NCI-H187 treated with DMSO at 0.1 percent for 48 hours (cell line): ENCODE measurements around the gene S100A10.

Source experiments
- DNase-seq: peaks from one replicate; lab custom pipeline; 2025; lab: John Stamatoyannopoulos, UW

Gene S100A10

DNA sequence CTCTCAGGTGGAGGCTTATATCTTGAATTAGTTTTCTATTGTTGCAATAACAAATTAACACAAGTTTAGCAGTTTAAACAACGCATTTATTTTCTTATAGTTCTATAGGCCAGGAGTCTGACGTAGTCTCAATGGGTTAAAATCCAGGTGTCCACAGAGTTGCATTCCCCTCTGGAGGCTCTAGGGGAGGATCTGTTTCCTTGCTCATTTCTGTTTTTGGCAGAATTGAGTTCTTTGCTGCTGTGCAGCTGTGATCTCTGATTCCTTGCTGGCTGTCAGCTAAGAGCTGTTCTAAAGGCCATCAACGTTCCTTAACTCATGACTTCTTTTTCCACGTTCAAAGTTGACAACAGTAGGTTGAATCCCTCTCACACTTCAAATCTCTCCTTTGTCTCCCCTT lies 31.8 kb downstream of the S100A10 start:
- DNase-seq: no peak

GRCh38 chr1:151960780-151961513 lies 32.7 kb downstream of the S100A10 start:
- no peak for DNase-seq

DNA sequence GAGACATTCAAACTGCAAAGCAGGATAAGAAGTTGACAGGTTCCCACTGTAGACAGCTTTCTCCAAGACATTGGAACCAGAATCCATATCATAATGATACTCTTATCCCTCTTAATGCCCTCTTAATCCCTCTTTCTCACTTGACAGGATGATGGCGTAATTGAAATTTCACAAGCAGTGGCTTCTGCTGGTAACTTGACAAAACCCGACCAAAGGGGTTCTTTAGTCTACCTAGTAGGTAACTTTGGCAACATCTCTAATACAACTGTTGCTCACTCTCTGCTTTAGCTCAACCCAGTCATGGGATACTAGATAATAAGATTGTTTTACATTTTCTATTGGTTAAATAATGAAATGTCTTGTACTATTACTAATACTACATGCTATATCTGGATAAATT lies 34.7 kb downstream of the S100A10 start:
- DNase-seq: no peak

GRCh38 chr1:151956957-151957497 lies 36.6 kb downstream of the S100A10 start:
- no peak for DNase-seq

DNA sequence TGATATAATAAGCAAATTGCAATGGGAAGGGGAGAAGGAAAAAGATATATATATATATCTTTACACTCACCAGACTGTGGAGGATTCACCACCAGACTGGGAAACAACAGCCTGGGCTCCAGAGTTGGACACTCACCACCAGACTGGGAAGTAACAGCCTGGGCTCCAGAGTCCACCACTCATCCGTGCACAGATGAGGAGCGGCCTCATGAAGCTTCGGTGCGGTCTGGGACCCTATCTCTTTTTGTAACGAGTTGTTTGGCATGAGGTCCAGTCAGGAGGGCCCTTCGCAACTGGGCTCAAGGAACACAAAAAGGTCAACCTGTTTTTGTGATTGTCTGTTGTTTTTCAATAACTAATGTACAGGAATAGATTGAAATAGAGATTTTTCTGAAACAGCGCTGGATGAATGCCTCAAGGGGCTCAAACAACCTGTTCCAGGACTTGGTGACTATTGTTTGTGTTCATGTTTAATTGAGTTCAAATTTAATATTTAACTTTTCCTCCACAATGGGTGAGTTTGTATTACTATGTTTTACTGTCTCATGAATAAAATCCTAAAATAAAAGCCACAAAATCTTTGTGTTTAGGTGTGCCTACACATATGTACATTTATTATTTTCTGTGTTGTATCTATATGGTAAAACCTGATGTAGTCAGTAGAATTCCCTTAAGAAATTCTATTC lies 40.1 kb downstream of the S100A10 start:
- DNase-seq: no peak

- no peak for DNase-seq
Observed at GRCh38 chr1:151952811-151953210, 40.8 kb downstream of the S100A10 start.

- no peak for DNase-seq
Observed at GRCh38 chr1:151949371-151950193, 44.1 kb downstream of the S100A10 start.

DNA sequence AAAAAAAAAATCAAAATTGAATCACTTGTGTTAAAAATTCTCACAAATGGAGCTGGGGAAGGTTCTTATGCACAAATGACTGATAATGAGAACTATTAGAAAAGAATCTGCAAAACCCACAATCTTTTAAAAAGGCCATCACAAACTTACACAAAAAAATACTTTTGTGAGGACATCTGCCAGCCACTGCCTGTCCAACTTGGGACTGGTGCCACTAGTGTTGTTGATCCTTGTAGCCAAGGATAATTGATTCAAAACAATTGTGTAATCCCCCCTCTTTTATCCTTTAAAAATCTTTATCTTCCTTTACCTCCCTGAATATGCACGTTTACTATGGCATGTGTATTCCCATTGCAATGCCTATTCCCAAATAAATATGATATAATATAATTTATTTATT lies 45.2 kb downstream of the S100A10 start:
- no peak for DNase-seq

DNA sequence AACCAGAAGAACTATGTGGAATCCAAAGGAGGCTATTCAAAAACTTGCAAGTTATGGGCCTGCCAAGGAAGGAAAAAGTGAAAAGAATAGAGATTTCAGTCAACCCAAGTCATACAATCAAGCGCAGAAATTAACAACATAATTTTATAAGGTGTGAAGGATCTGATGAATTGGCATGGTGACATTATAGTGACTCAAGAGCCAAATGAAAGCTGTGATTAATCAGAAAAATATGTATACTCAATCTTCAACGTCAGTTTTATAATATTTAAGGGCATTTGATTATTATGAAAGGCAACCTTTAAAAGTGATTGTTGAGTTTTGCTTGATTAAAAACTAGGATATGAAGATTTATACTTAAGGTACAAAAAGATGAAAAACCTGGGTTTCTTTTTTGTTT lies 46.5 kb downstream of the S100A10 start:
- no peak for DNase-seq

DNA sequence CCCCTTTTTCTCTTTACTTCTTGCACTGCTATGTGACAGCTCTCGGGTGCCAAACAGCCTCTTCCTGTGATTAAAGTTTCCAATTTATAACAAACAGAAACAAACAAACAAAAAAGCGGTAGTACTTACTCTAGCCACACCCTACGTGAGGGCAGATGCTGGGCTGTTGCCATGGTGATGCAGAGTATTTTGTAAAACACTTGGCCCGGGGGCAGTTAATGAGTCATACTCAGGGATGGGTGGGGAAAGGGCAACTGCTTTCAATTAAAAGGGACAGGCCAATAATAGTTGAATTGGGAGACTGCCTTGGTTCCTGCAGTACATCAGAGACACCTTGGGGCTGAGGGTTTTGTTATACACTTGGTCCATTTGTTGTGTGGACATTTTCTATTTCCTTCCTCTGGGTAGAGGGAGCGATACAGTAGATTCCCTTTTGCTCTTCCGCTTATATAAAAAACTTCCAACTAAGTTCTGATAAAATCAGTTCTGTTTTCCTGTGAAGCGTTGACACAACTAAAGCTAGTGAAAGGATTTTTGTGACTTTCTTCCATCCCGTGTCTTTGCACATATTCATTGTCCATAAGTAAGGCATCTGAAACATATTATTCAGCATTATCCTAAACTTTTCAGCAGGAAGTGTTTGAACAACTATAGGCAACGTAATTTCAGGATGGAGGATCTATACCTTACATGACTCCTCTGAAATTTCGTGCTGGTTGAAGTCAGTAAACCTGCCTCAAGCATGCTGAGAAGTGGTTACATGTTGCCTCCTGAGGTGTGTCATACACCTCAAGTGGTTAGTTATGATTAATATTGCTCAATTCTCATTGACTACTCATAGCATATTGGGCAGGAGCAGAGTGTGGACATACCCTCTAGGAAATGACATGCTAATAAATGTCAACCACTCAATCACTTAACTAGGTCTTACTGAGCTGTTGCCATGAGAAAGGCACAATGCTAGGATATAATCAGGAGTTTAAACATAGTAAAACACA lies 47.6 kb downstream of the S100A10 start:
- no peak for DNase-seq

DNA sequence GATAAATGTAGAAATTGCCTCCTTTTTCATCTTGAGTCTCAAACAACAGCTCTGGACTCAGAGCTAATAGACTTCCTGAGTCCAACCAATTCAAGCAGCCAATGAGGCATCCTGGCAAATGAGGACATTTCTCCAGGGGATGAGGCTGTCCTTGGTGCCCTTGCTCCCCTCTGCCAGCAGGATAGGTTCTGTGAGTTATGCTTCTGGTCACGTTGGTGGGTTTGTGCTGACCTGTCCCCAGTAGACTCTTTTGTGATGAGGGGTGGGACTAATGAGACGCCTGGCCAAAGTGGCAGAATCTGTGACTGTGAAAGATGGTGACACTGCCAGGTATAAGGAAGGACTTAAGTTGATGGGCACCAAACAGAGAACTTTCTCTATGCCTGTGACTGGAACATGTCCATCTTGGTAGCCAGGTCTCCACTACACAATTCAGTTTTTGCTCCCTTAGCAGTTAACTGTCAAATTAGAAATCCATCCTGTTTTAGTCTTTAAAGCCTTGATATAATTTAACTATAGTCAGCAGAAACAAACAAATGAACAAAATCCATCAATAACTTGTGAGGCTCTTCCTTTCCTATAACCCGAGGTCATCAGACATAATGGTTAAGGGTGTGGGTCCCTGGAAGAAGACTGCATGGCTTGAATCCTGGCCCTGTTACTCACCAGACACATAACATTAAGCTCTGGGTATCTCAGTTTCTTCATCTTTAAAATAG lies 48.6 kb downstream of the S100A10 start:
- no peak for DNase-seq

DNA sequence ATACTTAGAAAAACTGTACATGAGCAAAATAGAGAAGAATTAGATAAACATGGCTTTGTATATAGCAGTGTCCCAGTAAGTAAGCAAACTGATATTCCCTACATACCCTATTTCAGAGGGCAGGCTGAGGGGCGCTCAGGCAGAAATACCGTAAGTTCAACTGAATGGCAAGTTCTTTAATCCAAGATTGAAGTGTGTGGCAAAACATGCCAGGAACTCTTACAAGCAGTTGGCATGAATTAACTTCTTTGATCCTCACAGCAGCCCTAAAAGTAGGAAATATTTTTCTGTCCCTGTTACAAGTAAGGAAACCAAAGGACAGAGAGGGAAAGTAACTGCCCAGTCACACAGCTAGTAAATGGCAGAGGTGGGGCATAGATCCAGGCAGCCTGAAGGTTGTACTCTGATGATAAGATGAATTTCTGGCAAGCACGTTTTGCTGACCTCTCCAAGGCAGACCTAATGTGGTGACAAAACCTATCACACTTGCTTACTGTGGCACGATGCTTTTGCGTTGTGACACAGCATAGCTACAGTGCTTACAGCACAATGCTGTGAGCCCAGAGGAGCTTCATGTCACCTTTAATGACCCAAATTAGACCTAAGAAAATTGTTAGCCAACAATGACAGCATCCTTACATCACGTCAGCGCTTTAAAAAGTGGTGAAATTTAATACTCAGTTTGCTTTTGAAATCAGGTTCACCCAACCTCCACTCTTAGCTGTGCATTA lies 49.4 kb downstream of the S100A10 start:
- no peak for DNase-seq

GRCh38 chr1:151943591-151943990 lies 50.1 kb downstream of the S100A10 start:
- no peak for DNase-seq

- DNase-seq: no peak
Observed at GRCh38 chr1:151942882-151943281, 50.8 kb downstream of the S100A10 start.

GRCh38 chr1:151940541-151940940 lies 53.1 kb downstream of the S100A10 start:
- no peak for DNase-seq

DNA sequence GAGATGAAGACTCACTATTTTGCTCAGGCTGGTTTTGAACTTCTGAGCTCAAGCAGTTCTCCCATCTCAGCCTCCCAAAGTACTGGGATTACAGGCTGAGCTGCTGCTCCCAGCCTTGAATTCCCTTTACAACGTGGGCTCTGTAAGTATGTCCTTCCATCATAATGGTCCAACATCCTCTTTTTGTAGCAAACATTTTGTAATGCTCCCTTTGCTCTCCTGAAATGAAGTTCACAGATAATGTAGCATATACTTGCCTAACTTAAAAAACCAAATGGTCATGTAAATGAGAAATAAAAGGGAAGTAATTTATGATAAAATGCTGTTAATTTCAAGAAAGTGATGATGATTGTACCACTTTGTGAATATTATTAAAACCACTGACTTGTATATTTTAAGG lies 53.9 kb downstream of the S100A10 start:
- DNase-seq: no peak

DNA sequence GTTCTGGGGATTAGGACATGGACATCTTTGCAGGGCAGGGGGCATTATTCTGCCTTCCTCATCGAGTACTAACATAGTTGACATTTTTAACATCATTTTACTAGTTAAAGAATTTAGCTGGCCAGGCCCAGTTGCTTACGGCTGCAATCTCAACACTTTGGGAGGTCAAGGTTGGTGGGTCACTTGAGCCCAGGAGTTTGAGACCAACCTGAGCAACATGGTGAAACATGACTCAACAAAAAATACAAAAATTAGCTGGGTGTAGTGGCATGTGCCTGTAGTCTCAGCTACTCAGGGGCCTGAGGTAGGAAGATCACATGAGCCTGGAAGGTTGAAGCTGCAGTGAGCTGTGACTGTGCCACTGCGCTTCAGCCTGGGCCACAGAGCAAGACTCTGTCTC lies 54.5 kb downstream of the S100A10 start:
- no peak for DNase-seq

DNA sequence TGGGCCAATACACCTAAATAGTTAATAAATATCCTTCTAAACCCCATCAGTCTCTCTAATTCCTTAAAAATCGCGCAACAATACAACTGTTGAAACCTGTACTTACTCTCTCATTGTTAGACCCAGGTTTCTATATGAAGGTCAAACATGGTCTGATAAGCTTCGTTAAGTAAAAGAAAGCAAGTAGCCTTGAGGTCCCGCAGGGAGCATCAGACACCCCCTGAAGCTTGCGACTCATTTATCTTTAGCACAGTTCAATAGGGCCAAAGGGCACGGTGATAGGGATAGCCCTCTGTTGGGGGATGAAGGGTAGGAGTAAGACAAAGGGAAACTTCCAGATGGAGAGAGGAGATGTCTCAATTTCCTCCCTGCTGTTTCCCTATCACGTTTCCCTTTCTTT lies 57.0 kb downstream of the S100A10 start:
- no peak for DNase-seq

- DNase-seq: no peak
Observed at GRCh38 chr1:151935894-151936602, 57.6 kb downstream of the S100A10 start.
